Endothelial cell (in vitro differentiated cells): ENCODE results near the gene ZNF574. TPM values are rescaled to one million over a fixed set of nuclear protein-coding genes. Genes with fewer than 3 reads are reported as not detected.

Experiments used
- DNase-seq: peaks from one replicate; pipeline ENCODE4 v3.0.0; 2021; ENCODE audit warnings: low spot score
- H3K27ac Mint-ChIP-seq: one replicate; pipeline ENCODE4 v1.8.0; 2021; ENCODE audit warnings: mixed read lengths, inconsistent platforms; ENCODE audit not compliant: unreplicated experiment
- H3K27me3 Mint-ChIP-seq: one replicate; pipeline ENCODE4 v1.8.0; 2021; ENCODE audit warnings: mild to moderate bottlenecking, moderate library complexity, mixed read lengths, inconsistent platforms; ENCODE audit not compliant: unreplicated experiment
- H3K36me3 Mint-ChIP-seq: one replicate; pipeline ENCODE4 v1.8.0; 2021; ENCODE audit warnings: mild to moderate bottlenecking, low read depth, mixed read lengths, inconsistent platforms; ENCODE audit not compliant: unreplicated experiment
- H3K4me1 Mint-ChIP-seq: one replicate; pipeline ENCODE4 v1.8.0; 2021; ENCODE audit warnings: mild to moderate bottlenecking, mixed read lengths, inconsistent platforms; ENCODE audit not compliant: unreplicated experiment
- H3K4me3 Mint-ChIP-seq: one replicate; pipeline ENCODE4 v1.8.0; 2021; ENCODE audit warnings: mild to moderate bottlenecking, mixed read lengths, inconsistent platforms; ENCODE audit not compliant: unreplicated experiment
- H3K9me3 Mint-ChIP-seq: one replicate; pipeline ENCODE4 v1.8.0; 2021; ENCODE audit warnings: mixed read lengths, inconsistent platforms; ENCODE audit not compliant: unreplicated experiment
- total RNA-seq: library from RNA; stranded (reverse); fragmentation: NEBNext Ultra II Directional; extraction: Animal tissue kit (Norgen Biotek cat#: 25700); gene quantifications from one replicate; pipeline ENCODE4 v1.2.1, GENCODE V29; 2021; ENCODE audit not compliant: unreplicated experiment
- TF ChIP-seq, protein P1 (sequence below): fragments of 200-600 bp; sonication (generic); IDR thresholded peaks from one replicate; pipeline ENCODE4 v1.5.0; 2021; ENCODE audit warnings: antibody characterized with exemption; ENCODE audit not compliant: unreplicated experiment

ZNF574 gene
- total RNA-seq, 1 donor from 2014 or later, result 19.7 TPM

DNA sequence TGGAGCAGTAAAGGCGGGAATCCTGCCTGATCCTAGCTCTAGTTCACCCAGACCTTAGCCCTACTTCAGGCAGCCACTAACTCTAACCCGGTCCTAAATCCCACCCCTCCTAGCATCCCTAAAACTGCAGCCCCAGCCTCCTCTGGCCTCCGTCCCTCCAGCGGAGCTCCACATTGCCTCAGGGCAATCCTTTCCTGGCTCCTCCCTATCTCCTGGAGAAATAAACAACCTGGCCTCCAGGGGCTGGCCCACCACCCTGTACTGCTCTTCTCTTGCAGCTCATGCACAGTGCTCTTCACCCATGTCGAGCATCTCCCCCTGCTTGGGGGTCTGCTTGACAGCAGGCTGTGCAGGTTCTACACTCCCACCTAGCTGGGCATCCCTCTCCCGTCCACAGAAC is 49.6 kb downstream of the ZNF574 start:
- H3K36me3 Mint-ChIP-seq, result no peaks in the 10 kb centered on the region
- no peak overlapping the region for H3K27ac Mint-ChIP-seq
- no peaks in the 10 kb centered on the region for H3K9me3 Mint-ChIP-seq
- TF ChIP-seq, protein P1, sequence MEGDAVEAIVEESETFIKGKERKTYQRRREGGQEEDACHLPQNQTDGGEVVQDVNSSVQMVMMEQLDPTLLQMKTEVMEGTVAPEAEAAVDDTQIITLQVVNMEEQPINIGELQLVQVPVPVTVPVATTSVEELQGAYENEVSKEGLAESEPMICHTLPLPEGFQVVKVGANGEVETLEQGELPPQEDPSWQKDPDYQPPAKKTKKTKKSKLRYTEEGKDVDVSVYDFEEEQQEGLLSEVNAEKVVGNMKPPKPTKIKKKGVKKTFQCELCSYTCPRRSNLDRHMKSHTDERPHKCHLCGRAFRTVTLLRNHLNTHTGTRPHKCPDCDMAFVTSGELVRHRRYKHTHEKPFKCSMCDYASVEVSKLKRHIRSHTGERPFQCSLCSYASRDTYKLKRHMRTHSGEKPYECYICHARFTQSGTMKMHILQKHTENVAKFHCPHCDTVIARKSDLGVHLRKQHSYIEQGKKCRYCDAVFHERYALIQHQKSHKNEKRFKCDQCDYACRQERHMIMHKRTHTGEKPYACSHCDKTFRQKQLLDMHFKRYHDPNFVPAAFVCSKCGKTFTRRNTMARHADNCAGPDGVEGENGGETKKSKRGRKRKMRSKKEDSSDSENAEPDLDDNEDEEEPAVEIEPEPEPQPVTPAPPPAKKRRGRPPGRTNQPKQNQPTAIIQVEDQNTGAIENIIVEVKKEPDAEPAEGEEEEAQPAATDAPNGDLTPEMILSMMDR, result no peak
- DNase-seq, result no peak
- H3K4me1 Mint-ChIP-seq, result peaks cover 7% of the 10 kb centered on the region
- H3K4me3 Mint-ChIP-seq, result no peak overlapping the region
- peaks cover 13% of the 10 kb centered on the region for H3K27me3 Mint-ChIP-seq

GRCh38 chr19:42126574-42126973 is 50.6 kb downstream of the ZNF574 start:
- no peak overlapping the region for H3K27ac Mint-ChIP-seq
- no peaks in the 10 kb centered on the region for H3K9me3 Mint-ChIP-seq
- H3K36me3 Mint-ChIP-seq, result no peaks in the 10 kb centered on the region
- peaks cover 15% of the 10 kb centered on the region for H3K27me3 Mint-ChIP-seq
- TF ChIP-seq, protein P1, result no peak
- H3K4me3 Mint-ChIP-seq, result no peak overlapping the region
- no peak for DNase-seq
- H3K4me1 Mint-ChIP-seq, result peaks cover 6% of the 10 kb centered on the region

DNA sequence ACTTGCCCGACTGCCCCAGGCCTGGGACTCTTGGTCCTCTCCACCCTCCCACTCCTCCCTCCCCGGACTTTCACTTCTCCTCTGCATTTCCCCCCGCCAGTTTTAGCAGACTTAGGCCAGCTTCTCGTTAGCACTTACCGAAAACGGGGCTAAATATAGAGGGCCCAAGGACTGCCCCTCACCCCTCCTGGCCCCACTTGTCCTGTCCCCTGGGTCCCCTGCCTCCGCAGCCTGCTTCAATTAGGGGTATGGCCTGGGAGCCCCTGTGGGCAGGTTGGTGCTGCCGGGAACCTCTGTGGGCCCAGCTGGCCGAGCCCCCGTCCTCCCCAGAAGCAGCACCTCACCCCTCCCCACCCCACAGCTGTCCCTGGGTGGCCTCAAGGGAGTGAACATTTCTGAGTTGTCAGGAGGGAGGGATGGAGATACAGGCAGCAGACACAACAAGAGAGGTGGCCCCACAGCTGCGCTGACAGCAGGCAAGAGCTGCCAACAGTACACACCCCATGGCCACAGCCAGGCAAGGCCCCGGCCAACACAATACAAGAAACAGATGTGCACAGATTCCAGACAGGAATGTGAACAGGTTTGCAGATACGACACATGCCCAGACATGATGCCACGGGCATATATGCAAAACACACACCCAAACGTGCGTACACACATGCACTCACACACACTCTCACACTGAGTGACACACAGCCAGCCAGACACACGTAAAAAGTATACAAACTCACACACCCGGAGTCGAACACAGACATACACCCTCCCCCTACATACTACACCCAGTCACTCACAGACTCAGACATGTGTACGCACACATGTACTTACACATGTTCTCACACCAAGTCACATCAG is 53.7 kb downstream of the ZNF574 start:
- Mint-ChIP-seq H3K9me3 (no peaks in the 10 kb centered on the region), H3K4me3 (no peak overlapping the region), H3K27me3 (peaks cover 16% of the 10 kb centered on the region), H3K27ac (no peak overlapping the region), H3K4me1 (peaks cover 18% of the 10 kb centered on the region), H3K36me3 (no peaks in the 10 kb centered on the region)
- TF ChIP-seq, protein P1, result no peak
- DNase-seq, result no peak

- no peak for DNase-seq
- Mint-ChIP-seq H3K9me3 (no peaks in the 10 kb centered on the region), H3K4me3 (no peak overlapping the region), H3K36me3 (no peaks in the 10 kb centered on the region), H3K27ac (no peak overlapping the region), H3K27me3 (peaks cover 15% of the 10 kb centered on the region), H3K4me1 (peaks cover 18% of the 10 kb centered on the region)
- TF ChIP-seq, protein P1, result no peak
These were observed 54.2 kb downstream of the ZNF574 start for GRCh38 chr19:42130254-42130573.

Other genes with a start within 250 kb of the ZNF574 start
- not detected for gene LYPD4, start 231.5 kb upstream of the ZNF574 start, total RNA-seq
- gene DMRTC2, start 231.1 kb upstream of the ZNF574 start, total RNA-seq, result not detected
- gene RPS19, start 215.9 kb upstream of the ZNF574 start, total RNA-seq, result 3,886 TPM
- gene CD79A, start 198.9 kb upstream of the ZNF574 start, total RNA-seq, result 1.1 TPM
- gene ARHGEF1, start 193.0 kb upstream of the ZNF574 start, total RNA-seq, result 113 TPM
- 0.46 TPM for gene ERFL, start 147.7 kb upstream of the ZNF574 start, total RNA-seq
- 146 TPM for gene RABAC1, start 116.8 kb upstream of the ZNF574 start, total RNA-seq
- gene ATP1A3, start 81.9 kb upstream of the ZNF574 start, total RNA-seq, result not detected
- gene GRIK5, start 6.0 kb upstream of the ZNF574 start, total RNA-seq, result 18.4 TPM
- gene POU2F2, start 56.3 kb downstream of the ZNF574 start, total RNA-seq, result 5.7 TPM
- 27.1 TPM for gene DEDD2, start 141.5 kb downstream of the ZNF574 start, total RNA-seq
- gene ZNF526, start 144.1 kb downstream of the ZNF574 start, total RNA-seq, result 13.9 TPM
- gene GSK3A, start 166.4 kb downstream of the ZNF574 start, total RNA-seq, result 54.4 TPM
- 109 TPM for gene ERF, start 179.0 kb downstream of the ZNF574 start, total RNA-seq
- gene CIC, start 193.1 kb downstream of the ZNF574 start, total RNA-seq, result 85.7 TPM
- gene PRR19, start 226.0 kb downstream of the ZNF574 start, total RNA-seq, result 1.1 TPM
- 61.4 TPM for gene PAFAH1B3, start 226.5 kb downstream of the ZNF574 start, total RNA-seq
- gene TMEM145, start 237.1 kb downstream of the ZNF574 start, total RNA-seq, result 3.9 TPM
- gene MEGF8, start 249.5 kb downstream of the ZNF574 start, total RNA-seq, result 69.3 TPM